A204.1 (cell line): ENCODE data around the gene SDK1.

Experiments
- FAIRE-seq: peaks from 2 replicates; lab custom pipeline; 2012; peaks lifted over from hg19 to GRCh38; lab: Jason Lieb, UNC

The SDK1 gene

DNA sequence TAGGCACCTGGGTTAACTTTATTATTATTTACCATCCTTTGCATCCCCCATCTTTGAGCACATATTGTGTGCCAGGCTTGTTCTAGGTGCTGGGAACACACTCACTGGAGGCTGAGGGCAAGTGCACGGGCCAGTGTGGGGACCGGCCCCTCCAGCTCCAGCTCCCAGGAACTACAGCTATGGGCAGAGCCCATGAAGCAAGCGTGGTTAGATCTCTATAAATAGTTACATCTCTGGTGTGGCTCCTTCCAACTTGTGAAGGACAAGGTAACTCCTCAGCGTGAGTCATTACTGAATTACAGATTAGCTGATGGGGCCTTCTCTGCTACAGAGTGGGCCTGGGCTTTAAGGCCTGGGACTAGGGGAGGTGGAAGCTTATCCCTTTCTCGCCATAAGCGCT, 583.5 kb downstream of the SDK1 start:
- no peak for FAIRE-seq

DNA sequence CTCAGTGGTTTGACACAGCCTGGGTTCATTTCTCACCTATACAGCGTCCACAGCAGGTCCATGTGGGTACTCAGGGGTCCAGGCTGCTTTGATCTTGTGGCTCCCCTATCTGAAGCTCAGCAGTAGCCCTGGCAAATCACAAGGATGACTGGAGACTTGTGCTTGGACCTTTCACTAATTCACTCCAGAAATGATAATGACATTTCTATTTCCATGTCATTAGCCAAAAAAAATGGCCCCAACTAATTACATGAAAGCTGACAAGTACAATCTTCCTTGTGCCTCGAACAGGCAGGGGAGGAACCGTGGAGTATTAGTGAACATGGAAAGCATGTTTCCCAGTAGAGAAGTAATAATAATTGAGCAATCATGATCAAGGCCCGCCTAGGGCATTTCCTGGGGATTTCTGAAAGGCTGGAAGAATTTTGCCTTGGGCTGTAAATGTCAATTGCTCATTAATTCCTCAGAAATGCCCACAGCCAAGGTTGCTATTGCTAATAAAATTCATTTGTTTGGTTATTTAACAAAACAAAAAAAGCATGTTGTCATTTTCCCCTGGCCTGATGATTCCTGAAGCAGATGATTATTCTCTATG, 586.1 kb downstream of the SDK1 start:
- no peak for FAIRE-seq

DNA sequence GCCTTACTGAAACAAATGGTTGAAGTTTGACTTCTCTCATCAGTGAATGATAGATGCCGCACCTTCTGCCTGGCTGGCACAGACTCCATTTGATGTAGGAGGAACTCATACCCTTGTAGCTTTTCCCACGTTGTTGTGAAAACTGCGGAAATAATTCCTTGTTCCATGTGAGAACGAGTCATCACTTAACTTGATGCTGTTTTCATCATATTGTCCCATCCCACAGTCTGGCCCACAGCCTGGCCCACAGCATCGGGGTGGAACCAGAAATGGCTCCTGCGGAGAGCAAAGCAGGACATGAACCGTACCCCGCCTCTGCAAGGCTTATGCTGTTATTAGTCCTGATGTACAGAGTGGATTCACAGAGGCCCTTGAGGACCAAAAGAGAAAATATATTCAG, 587.0 kb downstream of the SDK1 start:
- FAIRE-seq: no peak

DNA sequence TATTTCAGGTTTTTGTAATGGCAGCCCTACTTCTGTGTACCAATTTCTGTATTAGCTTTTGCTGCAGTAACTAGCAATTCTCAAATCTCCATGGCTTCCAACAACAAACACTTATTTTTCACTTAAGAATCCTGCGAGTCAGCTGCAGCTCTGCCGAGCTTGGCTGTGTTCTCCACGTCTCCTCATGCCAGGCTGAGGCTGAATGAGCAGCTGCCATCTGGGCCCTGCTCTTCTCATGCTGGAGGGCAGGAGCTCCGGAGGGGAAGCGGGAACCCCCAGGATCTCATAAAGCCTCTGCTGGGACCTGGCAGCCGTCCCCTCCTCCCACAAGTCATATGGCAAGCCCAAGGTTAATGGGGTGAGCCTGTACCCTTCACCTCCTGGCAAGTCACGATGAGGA, 591.1 kb downstream of the SDK1 start:
- FAIRE-seq: no peak

DNA sequence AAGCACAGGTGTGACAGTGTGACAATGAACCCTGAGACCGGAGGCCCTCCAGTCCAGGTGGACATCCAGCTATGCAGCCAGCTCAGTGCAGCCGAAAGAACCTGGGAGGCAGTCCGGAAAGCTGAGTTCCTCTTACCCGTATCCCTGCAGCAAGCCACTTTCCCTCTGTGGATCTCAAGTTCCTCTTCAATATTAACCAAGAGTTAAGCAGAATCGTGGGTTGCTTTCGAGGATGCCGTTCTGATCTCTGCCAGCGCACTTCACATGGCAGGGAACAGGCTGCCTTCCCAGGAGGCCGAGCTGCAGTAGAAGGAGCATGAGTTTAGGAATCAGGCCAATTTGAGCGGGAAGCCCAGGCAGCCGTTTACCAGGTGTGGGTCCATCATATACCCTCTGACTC, 591.6 kb downstream of the SDK1 start:
- FAIRE-seq: no peak

DNA sequence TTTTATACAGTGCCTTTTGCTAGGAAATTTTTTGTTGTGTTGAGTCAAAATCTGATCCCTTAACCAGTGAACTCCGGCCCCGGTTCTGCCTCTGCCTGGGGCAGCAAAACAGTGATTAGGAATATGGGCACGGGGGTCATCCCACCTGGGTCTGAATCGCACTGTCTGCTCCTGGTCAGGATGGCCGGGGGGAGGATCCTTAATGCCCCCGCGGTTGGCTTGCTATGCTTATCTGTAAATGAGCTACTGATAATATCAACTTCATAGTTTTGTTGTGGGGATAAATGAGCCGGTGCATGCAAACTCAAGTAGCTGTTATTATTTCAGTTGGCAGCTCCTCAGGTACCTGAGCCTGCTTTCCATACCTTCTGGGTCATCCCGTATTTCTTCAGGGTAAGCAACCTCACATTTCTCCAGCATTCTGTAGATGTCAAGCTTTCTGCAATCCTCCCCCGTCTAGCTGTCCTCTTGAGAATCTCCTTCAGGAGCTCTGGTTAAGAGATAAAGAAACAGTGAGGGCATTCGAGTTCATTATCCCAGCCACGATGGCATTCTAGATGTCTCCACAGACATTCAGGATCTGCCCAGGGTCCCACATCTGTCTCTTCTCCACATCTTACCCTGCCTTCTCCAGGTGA, 592.2 kb downstream of the SDK1 start:
- FAIRE-seq: no peak

DNA sequence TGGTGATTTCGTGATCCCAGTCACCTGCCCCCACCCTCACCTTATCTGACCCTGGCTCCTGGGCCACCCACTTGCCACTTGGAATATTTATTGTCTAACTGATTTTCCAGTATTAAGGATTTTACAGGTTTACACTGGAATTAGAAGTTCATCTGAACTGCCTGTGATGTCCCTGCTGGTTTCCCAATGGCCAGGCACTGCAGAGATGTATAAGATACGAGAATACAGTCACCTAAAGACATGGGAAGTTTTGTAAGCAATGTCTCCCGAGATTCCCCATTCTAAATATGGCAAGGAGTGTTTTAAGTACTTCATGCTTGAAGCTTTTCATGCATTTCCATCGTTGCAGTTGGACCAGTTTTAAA, 592.7 kb downstream of the SDK1 start:
- no peak for FAIRE-seq

DNA sequence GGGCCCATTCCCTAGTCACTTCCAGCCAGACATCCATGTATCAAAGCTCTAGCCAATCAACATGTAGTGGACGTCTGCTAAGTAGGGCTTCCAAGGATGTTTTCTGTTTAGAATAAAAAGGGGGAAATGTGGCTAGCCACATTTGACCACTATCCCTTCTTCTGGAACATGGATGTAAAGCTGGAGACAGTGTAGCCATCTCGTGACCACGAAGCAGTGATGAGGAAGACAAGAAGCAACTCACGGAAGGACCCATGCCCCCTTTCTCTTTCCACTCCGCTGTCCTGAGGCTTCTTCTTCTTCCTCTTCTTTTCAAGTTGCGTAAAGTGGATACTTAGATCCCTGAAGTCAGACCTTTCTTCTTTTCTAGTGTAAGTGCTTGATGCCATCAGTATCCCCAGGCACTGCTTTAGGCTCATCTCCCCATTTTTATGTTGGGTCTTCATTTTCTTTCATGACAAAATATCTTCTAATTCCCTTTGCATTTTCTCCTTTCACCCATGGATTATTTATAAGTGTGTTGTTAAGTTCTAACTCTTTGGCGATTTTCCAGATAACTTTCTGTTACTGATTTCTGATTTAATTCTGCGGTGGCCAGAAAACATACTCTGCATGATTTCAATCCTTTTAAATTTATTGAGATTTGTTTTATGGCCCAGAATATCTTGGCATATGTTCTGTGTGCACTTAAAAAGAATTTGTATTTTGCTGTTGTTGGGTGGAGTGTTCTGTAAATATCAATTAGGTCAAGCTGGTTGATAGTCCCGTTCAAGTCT, 594.5 kb downstream of the SDK1 start:
- no peak for FAIRE-seq

DNA sequence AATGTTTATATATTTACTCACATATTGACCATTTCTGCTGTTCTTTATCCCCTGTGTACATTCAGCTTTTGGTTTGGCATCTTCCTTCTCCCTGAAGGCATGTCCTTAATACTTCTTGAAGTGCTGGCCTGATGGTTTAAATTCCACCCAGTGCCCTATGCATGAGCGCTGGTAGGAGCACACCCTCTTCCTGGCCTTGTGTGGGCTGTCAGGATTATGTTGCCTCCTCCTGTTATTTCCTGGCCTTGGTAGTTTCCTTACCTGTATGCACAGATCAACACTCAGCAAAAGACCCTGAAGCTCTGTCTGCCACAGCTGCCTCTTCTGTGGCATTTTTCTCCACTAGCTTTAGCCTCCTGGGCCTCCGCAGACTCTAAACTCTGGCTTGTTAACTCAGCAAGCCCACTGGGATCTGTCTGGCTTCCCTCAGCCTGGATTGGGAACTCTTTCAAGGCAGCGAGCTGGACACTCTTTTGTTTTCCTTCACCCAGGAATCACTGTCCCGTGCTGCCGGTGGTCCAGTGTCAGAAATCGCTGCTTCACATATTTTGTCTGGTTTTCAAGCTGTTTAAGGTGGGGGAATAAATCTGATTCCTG, 595.2 kb downstream of the SDK1 start:
- no peak for FAIRE-seq

DNA sequence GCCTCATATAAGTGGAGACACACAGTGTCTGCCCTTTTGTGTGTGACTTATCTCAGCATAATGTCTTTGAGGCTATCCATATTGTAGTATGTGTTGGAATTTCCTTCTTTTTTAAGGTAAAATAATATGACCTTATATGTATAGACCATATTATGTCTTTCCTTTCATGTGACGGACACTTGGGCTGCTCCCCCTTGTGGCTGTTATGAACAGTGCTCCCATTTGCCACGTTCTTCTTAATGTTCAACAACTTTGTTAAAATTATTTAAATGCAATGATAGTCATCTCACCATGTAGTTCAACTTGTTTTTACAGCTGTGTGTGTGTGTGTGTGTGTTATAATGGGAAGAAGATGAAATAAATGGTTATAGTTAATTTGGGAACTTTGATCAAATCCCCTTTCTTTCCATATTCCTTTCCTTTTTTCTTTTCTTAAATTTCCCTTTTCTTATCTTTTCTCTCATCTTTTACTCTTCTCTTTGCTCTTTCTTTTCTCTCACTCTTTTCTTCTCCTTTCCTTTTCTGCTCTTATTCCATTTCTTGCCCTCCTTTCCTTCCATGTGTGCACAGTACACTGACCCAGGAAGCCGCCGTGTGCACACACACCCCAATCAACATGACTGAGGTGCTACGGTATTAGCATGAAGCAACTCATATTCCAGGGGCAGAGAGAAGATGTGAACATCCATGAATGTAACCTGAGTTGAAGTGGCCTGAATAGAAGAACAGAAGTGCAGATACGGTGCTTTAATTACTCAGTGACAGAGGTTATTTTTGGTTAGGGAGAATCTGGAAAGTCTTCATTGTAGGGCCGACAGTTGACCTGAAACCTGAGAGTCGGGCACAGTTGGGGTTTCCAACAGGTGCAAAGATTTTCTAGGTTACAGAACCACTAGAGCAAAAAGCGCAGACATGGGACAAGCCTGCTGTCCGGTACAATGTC, 596.6 kb downstream of the SDK1 start:
- peak; percentile 89 for FAIRE-seq

DNA sequence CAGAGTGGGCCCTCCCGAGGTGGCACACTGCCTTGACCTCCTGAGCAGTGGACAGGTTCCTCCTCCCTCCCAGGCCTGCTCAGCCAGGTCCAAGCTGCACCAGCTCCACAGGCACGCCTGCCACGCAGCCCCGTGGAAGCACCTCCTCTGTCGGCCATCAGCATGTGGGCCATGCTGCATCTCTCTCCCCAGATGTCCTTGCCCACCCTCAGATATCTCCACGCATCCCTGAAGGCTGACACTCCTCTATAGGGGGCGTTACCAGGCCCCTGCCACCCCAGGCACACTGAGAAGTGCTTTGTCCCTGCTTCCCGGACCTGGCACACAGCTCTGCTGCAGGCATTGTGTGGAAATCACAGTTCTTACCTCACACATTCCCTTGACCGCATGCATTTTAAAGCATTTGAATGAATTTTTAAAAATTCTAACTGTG, 598.5 kb downstream of the SDK1 start:
- FAIRE-seq: no peak

DNA sequence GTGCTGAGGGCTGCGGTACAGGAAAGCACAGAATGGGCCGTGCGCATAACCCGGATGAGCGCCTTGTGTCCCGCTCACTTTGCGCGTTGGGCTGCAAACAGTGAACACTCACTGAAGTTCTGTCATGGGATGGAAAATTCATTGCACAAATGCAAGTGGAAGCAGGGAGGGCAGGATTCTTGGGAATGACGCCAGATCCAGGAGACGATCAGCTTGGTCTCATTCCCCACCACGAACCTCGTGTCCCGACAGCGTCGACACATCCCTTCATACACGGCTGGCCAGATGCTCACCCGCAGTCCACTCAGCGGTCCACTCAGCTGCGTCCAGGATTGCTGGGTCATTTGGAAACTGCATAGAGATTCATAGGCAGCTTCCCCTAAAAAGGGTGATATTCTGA, 607.1 kb downstream of the SDK1 start:
- FAIRE-seq: no peak

DNA sequence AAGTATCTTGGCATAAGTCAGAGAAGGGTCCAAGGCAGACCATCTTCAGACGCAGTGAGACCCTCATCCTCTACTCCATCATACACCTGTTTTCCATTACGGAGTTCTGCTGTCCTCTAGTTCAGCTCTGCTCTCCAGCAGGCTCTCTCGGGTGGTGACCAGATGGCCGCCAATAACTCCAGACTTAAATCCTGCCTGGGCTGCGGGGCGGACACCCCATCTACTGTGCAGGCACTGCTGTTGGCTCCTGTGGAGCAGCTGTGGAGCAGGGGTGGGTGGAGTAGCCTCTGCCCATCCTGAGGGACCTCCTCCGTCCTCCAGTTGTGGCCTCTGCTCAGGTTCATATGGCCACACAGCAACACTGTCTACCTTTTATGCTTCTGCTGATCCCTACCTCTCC, 608.1 kb downstream of the SDK1 start:
- FAIRE-seq: no peak

DNA sequence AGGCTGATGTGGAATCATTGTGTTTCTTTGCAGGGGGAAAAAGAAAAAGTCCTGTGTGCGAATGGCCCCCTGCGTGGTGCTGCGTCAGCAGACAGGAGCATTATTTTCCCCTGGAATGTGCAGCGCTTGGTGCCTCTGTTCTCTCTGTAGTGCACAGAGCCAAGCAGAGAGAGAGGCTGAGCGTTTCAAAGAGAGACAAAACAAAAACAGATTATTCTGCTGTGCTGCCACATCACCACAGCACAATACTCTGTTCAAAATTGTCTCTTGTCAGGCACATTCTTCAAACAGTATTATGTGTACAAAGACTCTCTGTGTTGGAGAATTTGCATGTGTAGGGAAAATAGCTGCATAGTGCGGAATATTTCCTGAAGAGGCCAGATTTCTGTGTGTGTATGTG, 609.0 kb downstream of the SDK1 start:
- FAIRE-seq: no peak

DNA sequence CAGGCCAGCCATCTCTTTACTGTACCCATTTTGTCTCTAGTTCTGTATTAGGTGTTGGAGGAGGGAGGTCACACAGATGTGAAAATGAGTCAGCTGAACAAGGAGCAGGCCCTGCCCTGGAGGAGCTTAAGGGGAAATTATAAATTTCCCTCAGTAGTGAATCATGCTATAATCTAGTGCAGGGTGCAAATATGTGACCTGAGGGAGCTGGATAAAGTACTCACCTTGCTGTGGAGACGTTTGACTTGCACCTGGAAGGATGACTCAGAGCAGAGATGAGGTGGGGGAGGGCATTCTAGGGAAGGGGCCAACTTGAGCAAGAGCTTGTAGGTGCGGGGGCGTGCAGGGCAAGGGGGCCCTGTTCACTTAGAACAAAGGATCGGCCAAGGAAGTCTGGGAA, 610.6 kb downstream of the SDK1 start:
- FAIRE-seq: no peak

DNA sequence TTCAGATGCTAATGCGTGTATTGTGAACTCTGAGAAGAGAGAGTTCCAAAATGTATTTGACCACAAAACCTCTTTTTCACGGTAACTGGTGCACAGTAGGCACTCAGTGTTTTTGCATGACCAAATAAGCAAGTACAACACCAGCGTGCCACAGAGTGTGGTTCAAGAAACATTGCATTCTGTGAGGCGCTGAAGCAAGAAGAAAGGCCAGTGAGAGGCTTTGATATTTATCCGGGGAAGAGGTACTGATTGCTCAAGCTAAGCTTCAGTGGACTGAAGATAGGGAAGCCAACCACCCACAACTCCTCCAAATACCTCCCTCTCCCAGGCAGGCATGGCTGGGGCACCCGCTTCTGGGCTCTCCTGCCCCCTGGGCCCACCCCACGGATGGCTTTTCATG, 611.2 kb downstream of the SDK1 start:
- FAIRE-seq: no peak

DNA sequence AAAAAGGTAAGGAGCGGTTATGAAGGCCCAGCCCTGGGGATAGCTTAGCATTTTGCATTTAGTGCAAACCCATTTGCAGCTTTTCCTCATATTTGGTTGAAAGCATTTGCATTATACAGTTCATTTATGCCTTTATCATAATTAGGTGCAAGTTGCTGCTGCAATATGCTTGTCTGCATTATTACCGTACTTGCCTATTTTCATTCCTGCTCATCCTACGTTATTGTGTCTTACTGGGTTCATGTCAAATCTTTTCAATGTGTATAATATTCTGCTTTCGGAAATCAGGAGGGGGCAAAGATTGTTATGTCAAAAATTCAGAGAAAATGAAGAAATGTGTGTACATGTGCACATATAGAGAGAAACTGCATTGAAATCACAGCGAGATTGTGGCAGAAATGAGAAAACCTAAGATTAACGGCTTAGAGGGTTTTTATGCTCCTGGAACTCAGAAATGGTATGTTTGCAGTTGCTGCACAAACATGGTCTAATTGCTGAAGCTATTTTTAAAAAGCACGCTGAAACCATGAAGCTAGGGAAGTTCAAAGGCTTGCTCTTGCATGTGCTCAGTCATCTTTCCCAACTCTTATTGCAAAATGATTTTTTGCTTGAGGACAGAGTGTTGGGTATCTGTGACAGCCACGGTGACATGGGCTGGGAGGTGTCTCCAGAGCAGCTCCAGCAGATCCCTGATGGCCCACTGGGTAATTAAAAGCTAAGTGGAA, 613.2 kb downstream of the SDK1 start:
- FAIRE-seq: no peak

DNA sequence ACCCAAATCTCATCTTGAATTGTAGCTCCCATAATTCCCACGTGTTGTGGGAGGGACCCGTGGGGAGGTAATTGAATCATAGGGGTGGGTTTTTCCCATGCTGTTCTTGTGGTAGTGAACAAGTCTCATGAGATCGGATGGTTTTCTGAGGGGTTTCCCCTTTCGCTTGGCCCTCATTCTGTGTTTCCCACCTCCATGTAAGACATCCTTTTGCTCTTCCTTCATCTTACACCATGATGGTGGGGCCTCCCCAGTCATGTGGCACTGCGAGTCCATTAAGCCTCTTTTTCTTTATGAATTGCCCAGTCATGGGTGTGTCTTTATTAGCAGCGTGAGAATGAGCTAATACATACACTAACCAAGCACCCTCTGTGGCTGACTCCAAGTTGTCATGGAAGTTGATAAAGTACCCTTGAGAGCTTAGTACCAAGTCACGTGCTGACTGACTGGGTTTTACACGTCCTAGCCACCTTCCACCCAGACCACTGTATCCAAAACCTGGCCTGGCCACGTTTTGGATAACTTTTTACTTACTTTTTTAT, 614.4 kb downstream of the SDK1 start:
- no peak for FAIRE-seq

DNA sequence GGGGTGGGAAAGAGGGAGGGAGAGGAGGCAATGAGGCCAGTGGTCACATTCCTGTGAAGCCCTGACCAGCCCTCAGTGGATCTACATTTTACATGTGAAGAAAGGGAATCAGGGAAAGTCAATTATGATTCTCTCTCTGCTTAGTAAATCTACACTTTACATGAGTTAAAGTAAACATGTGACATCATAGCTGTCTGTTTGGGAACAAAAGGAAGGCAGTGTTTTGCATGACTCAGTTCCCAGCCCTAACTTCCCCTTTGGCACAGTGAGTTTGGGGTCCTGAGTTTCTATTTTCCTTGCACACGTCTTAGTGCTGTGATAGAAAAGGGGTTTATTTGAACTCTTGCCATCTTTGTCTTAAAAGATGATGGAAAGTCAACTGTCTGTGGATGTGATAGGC, 615.1 kb downstream of the SDK1 start:
- FAIRE-seq: no peak

DNA sequence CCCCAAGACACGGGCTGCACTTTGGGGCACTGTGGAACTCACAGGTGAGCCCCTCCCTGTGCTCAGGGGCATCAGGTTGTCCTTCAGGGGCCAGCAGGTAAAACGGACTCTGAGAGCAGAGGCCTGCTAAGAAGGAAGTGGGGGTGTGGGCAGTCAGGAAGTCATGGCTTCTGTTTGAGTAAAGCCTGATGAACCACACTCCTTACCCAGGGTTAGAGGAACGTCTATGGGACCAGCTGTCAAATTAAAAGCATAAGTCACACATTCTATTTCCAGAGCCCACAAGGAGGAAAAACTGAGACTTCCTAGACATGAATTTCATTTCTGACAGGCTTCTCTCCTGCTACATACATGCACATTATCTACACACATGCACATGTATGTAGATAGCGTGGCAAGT, 616.4 kb downstream of the SDK1 start:
- FAIRE-seq: no peak

DNA sequence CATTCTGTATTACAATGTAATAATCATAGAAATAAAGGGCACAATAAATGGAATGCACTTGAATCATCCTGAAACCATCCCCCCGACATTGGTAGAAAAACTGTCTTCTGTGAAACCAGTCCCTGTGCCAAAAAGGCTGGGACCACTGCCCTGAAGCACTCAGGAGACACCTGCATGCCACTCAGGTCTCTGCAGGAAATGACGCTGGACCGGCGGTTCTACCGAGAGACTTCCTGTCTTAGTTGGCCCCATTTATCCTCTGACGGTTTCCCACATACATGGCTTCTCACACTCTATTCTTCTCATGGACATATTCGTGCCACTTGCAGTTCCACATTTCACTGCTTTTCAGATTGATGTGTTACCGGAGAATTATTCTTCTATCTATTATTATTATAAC, 617.5 kb downstream of the SDK1 start:
- no peak for FAIRE-seq
